Renal pelvis (tissue), 4 donors: ENCODE measurements around the gene CAMSAP2. TPM values are rescaled to one million over a fixed set of nuclear protein-coding genes. Genes with fewer than 3 reads are reported as not detected.
"Not testable (repeated sequence)": the region's sequence is repeated elsewhere in the genome, so short reads cannot be mapped to it uniquely, and the experiment has no call there.

Experiments used
- DNase-seq: peaks from one replicate; pipeline ENCODE4 v3.0.0-alpha.2; 2013
- polyA plus RNA-seq, 3 donors: library from polyadenylated mRNA; unstranded; fragments of 120-200 nt; gene quantifications; one replicate each; pipeline ENCODE4 v1.2.1, GENCODE V29; 2013; ENCODE audit not compliant: insufficient read length in 3 of 3

Gene CAMSAP2
- polyA plus RNA-seq, 3 donors: 33.9 to 39.5 (median 36.0) TPM

DNA sequence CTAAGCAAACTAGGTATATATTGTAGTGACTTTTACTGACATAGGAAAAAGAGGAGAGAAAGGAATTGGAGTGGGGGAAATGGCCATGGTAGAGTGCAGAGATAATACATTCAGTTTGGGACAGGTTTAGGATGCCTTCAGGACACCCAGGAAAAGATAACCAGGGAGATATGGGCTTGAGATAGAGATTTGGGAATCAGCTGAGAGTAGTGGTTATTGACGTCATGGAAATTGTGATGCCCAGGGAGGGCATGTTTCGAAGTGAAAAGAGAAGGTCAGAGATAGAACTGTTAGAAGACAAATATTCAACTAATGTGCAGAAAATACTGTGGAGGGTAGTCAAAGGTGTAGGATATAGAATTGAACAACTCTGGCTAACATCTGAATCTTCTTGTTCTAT is 40.6 kb downstream of the CAMSAP2 start:
- no peak for DNase-seq

DNA sequence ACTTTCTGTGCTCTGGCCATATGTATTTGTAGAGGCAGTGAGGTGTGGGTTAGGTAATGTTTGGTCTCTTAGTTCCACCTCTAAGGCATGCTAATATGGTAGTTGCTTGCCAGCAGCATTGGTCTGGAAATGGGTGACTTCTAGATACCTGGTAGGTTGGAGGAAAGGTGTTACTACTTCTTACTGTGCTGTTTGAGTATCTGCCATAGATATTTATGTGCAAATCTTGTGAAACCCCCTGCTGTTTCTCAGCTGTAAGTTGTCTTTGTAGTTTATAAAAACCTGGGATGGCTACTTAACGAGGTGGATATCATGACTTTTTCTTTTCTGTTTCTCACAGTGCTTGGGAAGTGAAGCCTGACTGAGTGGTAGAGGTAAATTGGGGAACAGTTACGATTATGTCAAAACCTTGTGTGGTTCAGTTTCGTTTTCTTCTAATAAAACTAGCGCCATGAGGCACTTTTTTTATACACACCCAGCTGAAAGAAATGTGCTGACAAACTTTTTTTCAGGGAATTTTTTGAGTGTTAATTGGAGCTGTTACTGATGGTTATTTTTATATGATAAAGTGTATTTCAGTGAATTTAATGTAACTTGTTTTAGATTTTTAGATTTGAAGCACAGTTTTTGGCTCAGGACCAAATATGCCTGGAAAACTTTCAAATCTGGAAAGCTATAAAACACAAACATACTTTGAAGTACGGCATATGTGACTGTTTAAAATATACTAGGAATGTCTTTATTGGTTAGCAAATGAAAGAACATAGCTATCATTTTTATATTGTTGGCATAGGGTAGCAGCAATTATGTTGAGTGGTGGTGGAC is 42.1 kb downstream of the CAMSAP2 start:
- peak; percentile 61 for DNase-seq

DNA sequence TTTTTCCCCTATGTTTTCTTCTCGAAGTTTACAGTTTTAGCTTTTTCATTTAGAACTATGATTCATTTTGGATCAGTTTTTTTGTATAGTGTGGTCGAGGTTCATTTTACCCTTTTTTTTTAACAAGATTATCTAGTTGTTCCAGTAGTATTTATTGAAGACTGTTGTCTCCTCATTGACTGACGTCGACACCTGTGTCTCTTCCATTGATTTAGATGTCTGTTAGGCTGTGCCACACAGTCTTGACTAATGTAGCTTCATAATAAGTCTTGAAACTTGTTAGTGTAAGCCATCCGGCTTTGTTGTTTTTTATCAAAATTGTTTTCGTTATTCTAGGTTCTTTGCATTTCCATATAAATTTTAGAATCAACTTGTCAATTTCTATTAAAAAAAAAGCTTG is 45.2 kb downstream of the CAMSAP2 start:
- no peak for DNase-seq

DNA sequence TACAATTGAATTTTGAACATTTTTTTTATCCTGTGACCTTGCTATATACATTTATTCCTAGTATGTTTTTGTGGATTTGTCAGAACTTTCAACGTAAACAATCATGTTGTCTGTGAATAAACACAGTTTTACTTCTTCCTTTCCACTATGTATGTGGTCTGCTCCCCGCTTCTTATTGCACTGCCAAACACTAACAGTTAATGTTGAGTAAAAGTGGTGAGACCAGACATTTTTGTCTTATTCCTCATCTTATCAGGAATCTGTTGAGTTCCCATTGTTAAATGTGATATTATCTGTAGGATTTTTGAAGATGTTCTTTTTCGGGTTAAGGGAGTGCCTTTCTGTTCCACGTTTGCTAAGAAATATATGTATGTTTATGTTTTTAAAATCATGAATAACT is 45.9 kb downstream of the CAMSAP2 start:
- no peak for DNase-seq

DNA sequence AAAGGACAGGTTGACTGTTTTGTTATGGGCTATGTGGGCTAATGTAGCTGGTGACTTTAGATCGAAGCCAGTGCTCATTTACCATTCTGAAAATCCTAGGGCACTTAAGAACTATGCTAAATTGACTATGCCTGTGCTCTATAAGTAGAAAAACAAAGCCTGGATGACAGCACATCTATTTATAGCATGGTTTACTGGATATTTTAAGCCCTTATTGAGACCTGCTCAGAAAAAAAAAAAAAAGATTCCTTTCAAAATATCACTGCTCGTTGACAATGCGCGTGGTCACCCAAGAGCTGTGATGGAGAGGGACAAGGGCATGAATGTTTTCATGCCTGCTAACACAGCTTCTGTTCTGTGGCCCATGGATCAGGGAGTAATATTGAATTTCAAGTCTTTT is 48.1 kb downstream of the CAMSAP2 start:
- no peak for DNase-seq

DNA sequence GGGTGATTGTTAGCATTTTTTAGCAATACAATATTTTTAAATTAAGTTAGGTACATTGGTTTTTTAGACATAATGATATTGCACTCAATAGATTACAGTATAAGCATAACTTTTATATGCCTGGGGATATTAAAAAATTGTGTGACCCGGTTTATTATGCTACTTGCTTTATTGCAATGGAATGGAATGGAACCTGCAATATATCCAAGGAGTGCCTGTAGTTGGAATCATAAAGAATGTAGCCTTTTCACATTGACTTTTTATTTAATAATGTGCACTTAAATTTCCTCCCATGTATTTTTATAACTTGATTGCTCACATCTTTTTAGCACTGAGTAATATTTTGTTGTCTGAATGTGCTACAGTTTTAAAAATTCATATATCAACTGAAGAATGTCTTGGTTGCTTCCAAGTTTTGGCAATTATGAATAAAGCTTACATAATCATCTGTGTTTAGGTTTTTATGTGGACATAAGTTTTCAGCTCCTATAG is 49.2 kb downstream of the CAMSAP2 start:
- no peak for DNase-seq

DNA sequence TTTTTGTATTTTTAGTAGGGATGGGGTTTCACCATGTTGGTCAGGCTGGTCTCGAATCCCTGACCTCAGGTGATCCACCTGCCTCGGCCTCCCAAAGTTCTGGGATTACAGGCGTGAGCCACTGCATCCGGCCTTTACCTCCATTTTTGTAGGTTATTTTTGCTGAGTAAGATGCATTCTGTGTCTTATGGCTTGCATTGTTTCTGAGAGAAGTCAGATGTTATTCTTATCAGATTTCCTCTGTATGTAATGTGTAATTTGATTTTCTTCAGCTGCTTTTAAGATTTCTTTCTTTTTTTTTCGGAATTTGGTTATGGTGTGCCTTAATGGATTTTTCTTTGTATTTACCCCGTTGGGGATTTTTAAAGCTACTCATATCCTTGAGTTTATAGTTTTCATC is 52.3 kb downstream of the CAMSAP2 start:
- DNase-seq: not testable (repeated sequence)

DNA sequence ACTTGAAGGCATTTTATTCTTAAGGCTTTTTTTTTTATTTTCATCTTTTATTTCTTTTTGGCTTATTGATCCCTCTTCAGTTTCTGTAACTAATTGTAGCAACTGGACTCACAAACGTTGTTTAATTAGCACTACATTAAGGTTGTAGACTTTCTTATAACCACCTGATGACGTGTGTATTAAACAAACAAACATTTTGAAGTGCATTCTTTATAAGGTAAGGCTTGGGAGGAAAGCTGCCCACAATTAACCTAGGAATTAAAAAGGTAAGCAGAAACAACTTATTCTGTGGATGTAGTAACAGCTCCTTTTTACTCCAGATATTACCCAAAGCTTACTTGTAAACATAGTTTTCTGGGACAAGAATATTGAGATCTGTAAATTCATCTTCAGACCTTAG is 55.0 kb downstream of the CAMSAP2 start:
- no peak for DNase-seq

DNA sequence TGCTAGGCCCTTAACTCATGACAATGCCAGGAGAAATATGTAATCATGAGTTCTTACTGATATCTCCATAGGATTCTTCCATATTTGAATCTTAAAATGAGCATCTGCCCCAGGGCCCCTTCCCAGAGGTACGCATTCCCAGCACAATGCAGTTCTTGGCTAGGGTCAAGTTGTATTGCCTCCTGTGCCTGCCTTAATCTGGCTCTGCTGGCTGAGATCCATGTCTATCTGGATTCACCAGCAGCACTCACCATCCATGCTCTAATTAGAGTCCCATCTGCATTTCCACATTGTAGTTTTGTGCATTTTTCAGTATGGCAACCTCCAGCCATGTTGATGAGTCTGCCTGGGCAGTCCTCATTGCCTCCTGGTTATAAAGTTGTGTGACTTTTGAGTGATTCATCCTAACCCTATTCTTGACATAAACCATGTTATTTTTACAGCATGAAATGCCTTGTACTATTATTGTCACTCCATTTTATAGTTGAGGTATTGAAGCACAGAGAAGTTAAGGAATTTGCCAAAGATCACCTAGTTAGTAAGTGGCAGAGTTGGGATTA is 55.9 kb downstream of the CAMSAP2 start:
- no peak for DNase-seq

DNA sequence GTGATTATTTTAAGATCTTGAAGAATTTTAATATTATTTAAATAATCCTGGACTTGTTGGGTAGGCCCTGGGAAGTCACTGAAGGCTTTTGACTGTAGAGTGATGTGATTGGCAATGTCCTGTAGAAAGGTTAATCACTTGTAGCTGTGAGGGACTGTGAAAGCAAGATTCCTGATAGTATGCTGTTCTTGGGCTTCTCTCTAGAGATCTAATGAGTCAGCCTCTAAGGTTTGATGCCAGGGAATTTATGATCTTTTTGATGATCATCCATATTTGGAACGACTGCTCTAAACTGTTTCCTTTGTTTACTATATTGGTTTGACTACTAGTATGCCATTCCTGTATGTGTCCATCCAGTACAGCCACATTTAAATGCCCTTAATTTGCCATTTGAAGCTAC is 56.5 kb downstream of the CAMSAP2 start:
- DNase-seq: no peak

DNA sequence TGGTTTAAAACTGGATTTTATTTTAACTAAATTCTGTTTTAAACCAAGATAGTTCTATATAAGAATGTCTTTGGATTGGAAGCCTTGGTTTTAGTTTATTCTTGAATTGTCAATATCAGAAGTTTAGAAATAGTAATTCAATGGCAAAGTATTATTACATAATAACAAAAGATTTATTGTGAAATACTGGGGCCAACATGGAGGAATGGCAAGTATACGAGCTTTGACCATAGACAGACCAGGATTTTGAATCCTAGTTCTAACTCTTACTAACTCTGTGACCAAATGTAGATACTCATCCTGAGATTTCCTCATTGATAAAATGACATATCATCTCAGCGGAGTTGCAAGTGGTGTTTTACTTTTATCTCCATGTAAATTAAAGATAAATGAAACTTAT is 63.3 kb downstream of the CAMSAP2 start:
- DNase-seq: no peak

DNA sequence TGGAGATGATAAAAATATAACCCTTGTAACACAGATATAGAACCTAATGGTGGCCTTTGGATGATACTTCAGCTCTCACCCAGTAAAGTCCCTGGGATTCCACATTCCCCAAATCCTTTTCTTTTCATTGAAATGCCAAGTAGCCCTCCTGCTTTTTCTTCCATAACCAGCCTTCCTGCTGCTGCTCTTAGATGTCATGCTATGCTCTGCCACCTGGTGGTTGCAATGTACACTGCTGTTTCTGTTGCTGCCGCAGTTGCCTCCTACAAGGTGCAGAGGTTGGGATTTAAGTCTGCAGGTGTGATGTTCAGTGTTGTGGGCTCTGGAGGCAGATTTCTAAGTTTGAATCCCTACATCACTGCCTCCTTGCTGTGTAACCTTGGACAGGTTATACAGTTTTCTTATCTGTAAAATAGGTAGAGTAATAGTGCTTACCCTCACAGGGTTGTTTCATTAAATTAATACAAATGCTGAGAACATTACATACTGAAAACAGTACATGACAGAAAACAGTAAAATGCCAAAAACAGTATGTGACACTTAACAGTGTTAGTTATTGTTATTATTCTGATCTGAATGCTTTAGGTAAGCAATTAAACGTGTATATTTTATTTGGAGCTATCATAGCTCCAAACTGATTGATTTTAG is 64.3 kb downstream of the CAMSAP2 start:
- peak; percentile 78 for DNase-seq

DNA sequence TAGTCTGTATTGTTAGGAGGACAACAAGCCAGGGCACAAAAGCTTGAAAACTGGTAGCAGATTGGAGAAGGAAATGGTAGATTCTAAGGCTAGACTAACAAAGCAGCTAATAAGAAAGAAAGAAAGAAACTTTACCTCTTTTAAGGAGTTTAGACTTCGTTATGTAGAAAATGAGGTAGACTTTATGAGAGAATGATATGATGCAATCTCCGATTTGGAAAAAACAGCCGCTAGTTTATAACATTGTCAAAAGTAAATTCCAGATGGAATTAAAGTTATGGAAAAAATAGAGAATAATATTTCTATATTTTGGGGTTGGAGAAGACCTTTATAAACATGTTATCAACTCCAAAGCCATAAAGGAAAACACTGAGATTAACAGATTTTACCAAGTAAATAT is 67.0 kb downstream of the CAMSAP2 start:
- no peak for DNase-seq

DNA sequence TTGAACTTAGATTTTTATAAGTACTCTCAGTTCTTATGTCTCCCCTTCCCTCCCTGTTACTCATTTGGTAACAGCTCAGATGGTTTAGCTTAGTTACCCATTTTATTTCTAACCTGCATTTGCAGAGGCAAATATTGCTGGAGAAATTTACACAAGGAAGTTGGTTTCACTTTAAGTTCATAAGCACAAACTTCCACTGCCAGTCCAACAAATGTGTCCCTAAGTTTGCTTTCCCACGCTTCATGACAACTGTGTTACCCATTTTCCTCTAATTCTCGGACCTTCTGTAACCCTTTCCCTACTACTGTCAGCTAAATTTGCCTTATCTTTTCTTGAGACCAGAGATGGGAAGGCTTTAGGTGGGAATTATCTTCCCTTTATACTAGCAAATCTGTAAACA is 70.2 kb downstream of the CAMSAP2 start:
- no peak for DNase-seq

DNA sequence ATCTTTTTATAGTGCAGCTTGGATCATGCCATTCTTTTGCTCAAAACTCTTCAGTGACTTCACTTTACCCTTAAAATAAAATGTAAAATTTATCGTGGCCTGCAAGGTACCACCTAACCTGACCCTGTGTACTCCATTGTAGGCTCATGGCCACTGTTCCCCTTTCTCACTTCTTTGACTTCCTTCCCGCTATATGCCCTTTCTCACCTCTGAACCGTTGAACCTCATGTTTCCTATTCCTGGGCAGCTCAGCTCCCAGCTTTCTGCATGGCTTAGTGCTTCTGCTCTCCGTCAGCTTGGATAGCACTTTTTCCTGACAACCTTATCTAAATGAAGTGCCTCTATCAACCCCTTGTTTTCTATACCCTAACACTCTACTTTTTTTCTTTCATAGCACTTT is 73.0 kb downstream of the CAMSAP2 start:
- DNase-seq: no peak

DNA sequence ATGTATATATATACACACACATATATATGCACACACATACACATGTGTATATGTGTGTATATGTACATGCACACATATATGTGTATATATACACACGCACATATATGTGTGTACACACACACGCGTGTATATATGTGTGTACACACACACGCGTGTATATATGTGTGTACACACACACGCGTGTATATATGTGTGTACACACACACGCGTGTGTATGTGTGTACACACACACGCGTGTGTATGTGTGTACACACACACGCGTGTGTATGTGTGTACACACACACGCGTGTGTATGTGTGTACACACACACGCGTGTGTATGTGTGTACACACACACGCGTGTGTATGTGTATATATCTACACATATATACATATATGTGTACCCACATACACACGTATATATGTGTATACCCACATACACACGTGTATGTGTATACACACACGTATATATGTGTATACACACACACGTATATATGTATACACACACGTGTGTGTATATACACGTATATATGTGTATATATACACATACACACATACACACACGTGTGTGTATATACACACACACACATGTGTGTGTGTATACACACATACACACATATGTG is 78.0 kb downstream of the CAMSAP2 start:
- not testable (repeated sequence) for DNase-seq

DNA sequence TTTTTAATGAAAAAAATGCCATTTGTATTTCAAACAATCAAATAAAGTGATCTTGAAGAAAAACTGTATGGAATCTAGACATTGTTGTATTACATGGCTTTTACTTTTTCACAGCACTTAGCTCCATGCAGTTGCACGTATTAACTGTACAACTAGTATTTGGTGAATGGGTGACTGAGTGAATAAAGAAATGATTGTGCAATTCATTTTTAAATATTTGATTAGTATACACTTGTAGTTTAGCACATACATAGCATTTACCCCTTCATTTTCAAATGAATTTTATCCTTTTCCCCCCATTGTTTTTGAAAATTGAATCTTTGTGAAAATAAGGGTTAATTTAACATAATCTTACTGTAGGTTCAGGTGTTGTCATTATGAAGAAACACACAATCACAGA is 79.6 kb downstream of the CAMSAP2 start:
- DNase-seq: no peak

DNA sequence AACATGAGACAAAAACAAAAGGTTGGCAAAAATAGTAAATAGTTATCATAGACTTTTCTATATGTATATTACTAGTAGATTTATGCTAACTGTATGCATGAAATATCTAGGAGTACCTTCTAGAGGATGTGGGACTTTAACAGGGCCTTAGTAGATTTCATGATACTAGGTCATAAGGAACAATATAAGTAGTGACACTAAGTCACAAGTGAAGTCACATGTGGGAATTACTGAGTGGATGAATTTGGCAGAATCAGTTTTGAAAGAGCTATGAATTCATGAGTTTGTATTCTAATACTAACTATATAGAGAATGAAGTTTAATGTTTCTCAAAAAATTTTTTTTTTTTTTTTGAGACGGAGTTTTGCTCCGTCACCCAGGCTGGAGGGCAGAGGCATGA is 81.0 kb downstream of the CAMSAP2 start:
- DNase-seq: no peak

DNA sequence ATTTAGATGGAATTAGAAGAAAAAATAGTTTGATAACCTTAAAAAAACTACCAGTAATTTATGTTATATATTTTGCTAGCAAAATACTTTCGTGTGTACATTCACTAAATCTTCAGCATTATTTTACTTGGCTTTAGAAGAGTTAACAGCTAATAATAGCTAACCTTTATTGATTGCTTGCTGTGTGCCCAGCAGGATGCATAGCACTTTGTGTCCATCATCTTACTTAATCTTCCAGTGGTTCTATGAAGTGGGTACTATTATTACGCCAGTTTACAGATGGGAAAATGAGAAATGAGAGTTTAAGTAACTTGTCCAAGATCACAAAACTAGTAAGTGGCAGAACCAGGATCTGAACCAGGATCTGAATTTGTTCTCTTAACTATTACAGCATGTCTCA is 92.4 kb downstream of the CAMSAP2 start:
- DNase-seq: no peak

DNA sequence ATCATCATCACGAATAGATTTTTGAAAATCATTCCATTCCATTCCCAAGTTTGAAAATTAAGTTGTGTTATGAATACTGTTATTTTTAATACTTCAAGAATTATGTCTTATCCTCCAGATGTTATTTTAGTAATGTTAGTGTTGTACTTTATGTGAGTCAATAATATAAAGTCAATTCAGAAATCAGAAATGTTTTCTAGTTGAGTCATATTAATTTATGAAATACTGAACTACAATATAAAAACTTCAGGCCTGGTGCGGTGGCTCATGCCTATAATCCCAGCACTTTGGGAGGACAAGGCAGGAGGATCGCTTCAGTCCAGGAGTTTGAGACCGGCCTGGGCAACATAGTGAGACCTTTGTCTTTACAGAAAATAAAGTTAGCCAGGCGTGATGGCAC is 95.7 kb downstream of the CAMSAP2 start:
- no peak for DNase-seq

DNA sequence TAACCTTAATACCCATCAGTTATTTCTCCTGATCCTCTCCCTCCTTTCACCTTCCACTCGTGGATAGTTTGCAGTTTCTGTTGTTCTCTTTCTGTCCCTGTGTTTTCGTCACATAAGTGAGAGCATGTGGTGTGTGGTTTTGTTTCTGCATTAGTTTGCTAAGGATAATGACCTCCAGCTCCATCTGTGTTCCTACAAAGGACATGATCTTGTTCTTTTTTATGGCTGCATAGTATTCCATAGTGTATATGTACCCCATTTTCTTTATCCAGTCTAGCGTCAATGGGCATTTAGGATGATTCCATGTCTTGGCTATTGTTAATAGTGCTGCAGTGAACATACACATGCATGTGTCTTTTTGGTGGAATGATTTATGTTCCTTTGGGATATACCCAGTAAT is 97.5 kb downstream of the CAMSAP2 start:
- DNase-seq: no peak

DNA sequence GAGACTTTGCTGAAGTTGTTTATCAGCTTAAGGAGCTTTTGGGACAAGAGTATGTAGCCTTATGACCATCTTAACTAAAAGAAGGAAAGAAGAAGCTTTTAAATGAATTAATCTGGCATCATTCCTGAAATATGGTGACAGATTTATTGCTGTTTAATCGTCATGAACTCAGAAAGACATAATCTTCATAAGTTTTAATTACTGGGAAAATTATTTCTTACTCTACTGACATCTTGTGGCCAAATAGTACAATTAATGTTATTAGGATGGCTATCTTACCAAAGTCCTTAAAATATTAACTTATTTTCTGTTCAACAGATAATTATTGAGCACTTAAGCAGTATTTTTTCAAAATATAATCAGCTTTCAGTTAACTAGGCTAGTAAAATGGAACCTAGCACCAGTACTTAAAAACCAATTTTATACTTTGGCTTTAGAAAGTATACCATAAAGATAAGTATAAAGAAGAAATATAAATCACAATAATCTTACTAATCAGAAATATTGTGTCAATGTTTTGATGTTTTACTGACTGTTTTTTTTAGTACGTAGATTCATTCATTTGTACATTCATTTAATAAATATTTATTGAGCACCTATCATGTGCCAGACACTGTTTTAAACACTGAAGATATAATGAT is 99.4 kb downstream of the CAMSAP2 start:
- peak; percentile 33 for DNase-seq
